Natural killer cell (primary cell): ENCODE results near the gene SMG6. TPM values are rescaled to one million over a fixed set of nuclear protein-coding genes. Genes with fewer than 3 reads are reported as not detected.
"Not testable (repeated sequence)": the region's sequence is repeated elsewhere in the genome, so short reads cannot be mapped to it uniquely, and the experiment has no call there.

ENCODE experiments used
- ATAC-seq, 3 donors: fragments of 150-1000 bp in 2 of 3; fragments of 200-7000 bp in 1 of 3; cut with Tn5 transposase; 1 replicate in 1 of 3; 2 replicates in 2 of 3; pipeline ENCODE4 v1.10.0; 2021; ENCODE audit warnings: mild to moderate bottlenecking in 2 of 3, moderate library complexity in 2 of 3
- DNase-seq, 2 donors: peaks; one replicate each; pipeline versions ENCODE4 v3.0.0 to v3.0.0-alpha.2; 2013 to 2021; ENCODE audit warnings: mixed read lengths in 1 of 2
- H3K27ac ChIP-seq: one replicate; pipeline ENCODE4 v1.5.1; 2013; ENCODE audit warnings: mild to moderate bottlenecking, low read length
- H3K27me3 ChIP-seq: one replicate; pipeline ENCODE4 v1.6.1; 2013; ENCODE audit warnings: low read length; ENCODE audit not compliant: control insufficient read depth, insufficient read depth
- H3K36me3 ChIP-seq: one replicate; pipeline ENCODE4 v1.6.1; 2013; ENCODE audit warnings: low read length; ENCODE audit not compliant: control insufficient read depth, insufficient read depth
- H3K4me1 ChIP-seq: one replicate; pipeline ENCODE4 v1.6.1; 2013; ENCODE audit warnings: low read length; ENCODE audit not compliant: control insufficient read depth, insufficient read depth
- H3K4me3 ChIP-seq: one replicate; pipeline ENCODE4 v1.5.1; 2013; ENCODE audit warnings: low read length
- H3K9me3 ChIP-seq: one replicate; pipeline ENCODE4 v1.6.1; 2013; ENCODE audit warnings: low read length; ENCODE audit not compliant: control insufficient read depth, insufficient read depth
- H3K27ac Mint-ChIP-seq, 2 donors: one replicate each; pipeline ENCODE4 v1.8.0; 2022; ENCODE audit warnings: mild to moderate bottlenecking in 2 of 2, mixed read lengths in 2 of 2, moderate library complexity in 1 of 2
- H3K27me3 Mint-ChIP-seq, 2 donors: one replicate each; pipeline ENCODE4 v1.8.0; 2022; ENCODE audit warnings: low read depth in 2 of 2, mixed read lengths in 2 of 2
- H3K36me3 Mint-ChIP-seq: one replicate; pipeline ENCODE4 v1.8.0; 2022; ENCODE audit warnings: mixed read lengths
- H3K4me1 Mint-ChIP-seq, 2 donors: one replicate each; pipeline ENCODE4 v1.8.0; 2022; ENCODE audit warnings: mixed read lengths in 2 of 2
- H3K4me3 Mint-ChIP-seq: one replicate; pipeline ENCODE4 v1.8.0; 2022; ENCODE audit warnings: mild to moderate bottlenecking, moderate library complexity, mixed read lengths
- H3K9me3 Mint-ChIP-seq, 2 donors: one replicate each; pipeline ENCODE4 v1.8.0; 2022; ENCODE audit warnings: mixed read lengths in 2 of 2
- WGBS: methylation state at CpG from one replicate; pipeline ENCODE4 v1.1.7; 2013; ENCODE audit warnings: missing lambda C conversion rate; ENCODE audit not compliant: insufficient coverage; 5-methylcytosine and 5-hydroxymethylcytosine counted together
- intact Hi-C: fragments of 100-400 bp; cut with micrococcal nuclease; formaldehyde crosslinking; loops from one replicate; pipeline ENCODE4 v1.14.2; 2022
- total RNA-seq, 4 donors: library from RNA; stranded (reverse); fragments of 120-200 nt in 1 of 4; gene quantifications; one replicate each; pipeline versions ENCODE4 v1.2.3 to v1.2.4, GENCODE V29; 2013 to 2022
- TF ChIP-seq, protein P1 (sequence below): fragments of 200-600 bp; IDR thresholded peaks from one replicate; pipeline ENCODE4 v1.8.0; 2022; ENCODE audit warnings: antibody characterized with exemption

Gene SMG6
- total RNA-seq, 3 donors from 2014 or later (not counting 1 experiment from before 2014, with no cell fraction given), result 41.6 to 49.4 (median 48.2) TPM

DNA sequence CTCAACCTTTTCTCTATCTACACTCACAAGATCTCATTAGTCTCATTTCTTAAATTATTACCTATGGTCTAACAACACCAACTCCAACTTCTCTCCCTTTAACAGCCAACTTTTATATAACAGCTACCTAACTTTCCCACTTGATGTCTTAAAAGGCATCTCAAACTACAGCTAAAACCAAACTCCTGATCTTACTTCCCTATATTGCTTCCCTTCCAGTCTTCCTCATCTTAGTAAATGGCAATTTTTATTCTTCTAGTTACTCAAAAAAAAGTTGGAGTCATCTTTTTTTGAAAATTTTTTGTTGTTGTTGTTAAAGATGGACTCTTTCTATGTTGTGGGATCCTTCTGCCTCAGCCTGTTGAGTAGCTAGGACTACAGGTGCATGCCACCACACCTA lies 15.5 kb upstream of the SMG6 start:
- Mint-ChIP-seq H3K4me3 (no peak overlapping the region), H3K27ac (no peak overlapping the region), H3K36me3 (peaks cover under 1% of the 10 kb centered on the region), H3K27me3 (no peaks in the 10 kb centered on the region), H3K4me1 (no peaks in the 10 kb centered on the region), H3K9me3 (no peaks in the 10 kb centered on the region)
- H3K36me3 ChIP-seq, result peaks cover 21% of the 10 kb centered on the region
- ATAC-seq, result no peak
- TF ChIP-seq, protein P1, sequence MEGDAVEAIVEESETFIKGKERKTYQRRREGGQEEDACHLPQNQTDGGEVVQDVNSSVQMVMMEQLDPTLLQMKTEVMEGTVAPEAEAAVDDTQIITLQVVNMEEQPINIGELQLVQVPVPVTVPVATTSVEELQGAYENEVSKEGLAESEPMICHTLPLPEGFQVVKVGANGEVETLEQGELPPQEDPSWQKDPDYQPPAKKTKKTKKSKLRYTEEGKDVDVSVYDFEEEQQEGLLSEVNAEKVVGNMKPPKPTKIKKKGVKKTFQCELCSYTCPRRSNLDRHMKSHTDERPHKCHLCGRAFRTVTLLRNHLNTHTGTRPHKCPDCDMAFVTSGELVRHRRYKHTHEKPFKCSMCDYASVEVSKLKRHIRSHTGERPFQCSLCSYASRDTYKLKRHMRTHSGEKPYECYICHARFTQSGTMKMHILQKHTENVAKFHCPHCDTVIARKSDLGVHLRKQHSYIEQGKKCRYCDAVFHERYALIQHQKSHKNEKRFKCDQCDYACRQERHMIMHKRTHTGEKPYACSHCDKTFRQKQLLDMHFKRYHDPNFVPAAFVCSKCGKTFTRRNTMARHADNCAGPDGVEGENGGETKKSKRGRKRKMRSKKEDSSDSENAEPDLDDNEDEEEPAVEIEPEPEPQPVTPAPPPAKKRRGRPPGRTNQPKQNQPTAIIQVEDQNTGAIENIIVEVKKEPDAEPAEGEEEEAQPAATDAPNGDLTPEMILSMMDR, result no peak
- H3K9me3 ChIP-seq, result no peaks in the 10 kb centered on the region
- no peak overlapping the region for H3K4me3 ChIP-seq
- no peak overlapping the region for H3K27ac ChIP-seq
- intact Hi-C loops, result no loop called here
- H3K27me3 ChIP-seq, result no peaks in the 10 kb centered on the region
- no peaks in the 10 kb centered on the region for H3K4me1 ChIP-seq
- no peak for DNase-seq

DNA sequence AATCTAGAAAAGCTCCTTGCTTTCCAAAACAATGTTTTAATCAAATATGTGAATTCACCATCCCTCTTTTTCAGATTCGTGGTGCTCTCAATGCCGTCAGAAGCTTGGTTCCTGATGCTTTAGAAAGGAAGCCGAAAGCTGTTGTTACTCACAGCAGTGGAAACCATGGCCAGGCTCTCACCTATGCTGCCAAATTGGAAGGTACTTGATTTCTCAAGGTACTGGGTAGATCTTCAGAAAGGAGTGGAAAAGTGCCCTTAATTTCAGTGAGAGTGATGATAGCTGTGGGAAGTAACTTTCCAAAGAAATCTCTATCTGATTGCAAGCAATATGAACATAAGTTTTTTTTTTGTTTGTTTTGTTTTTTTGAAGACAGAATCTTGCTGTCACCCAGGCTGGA lies 14.2 kb upstream of the SMG6 start:
- DNase-seq (no peak), ATAC-seq (no peak)
- no peaks in the 10 kb centered on the region for H3K4me1 Mint-ChIP-seq
- 97% methylated on average over 3 of the region's 3 CpGs for WGBS
- intact Hi-C loops, result no loop called here
- H3K27ac Mint-ChIP-seq, result no peak overlapping the region
- Histone ChIP-seq H3K36me3 (peaks cover 9% of the 10 kb centered on the region), H3K4me3 (no peak overlapping the region), H3K9me3 (no peaks in the 10 kb centered on the region), H3K27ac (no peak overlapping the region), H3K27me3 (no peaks in the 10 kb centered on the region), H3K4me1 (no peaks in the 10 kb centered on the region)
- H3K9me3 Mint-ChIP-seq, result no peaks in the 10 kb centered on the region
- H3K36me3 Mint-ChIP-seq, result no peaks in the 10 kb centered on the region
- no peaks in the 10 kb centered on the region for H3K27me3 Mint-ChIP-seq
- TF ChIP-seq, protein P1, result no peak
- H3K4me3 Mint-ChIP-seq, result no peak overlapping the region

DNA sequence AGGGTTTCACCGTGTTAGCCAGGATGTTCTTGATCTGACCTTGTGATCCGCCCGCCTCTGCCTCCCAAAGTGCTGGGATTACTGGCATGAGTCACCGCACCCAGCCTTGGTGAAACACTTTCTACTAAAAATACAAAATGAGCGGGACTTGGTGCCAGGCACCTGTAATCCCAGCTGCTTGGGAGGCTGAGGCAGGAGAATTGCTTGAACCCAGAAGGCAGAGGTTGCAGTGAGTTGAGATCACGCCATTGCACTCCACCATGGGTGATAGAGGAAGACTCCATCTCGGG lies 13.3 kb upstream of the SMG6 start:
- WGBS, result 97% methylated on average over 7 of the region's 7 CpGs
- ATAC-seq, H3K27me3 Mint-ChIP-seq, H3K4me1 Mint-ChIP-seq, H3K9me3 Mint-ChIP-seq, H3K36me3 ChIP-seq, H3K27ac ChIP-seq, H3K9me3 ChIP-seq, H3K27me3 ChIP-seq, intact Hi-C loops, H3K4me1 ChIP-seq, H3K36me3 Mint-ChIP-seq, DNase-seq, H3K4me3 ChIP-seq, H3K27ac Mint-ChIP-seq, H3K4me3 Mint-ChIP-seq: not testable (repeated sequence)

DNA sequence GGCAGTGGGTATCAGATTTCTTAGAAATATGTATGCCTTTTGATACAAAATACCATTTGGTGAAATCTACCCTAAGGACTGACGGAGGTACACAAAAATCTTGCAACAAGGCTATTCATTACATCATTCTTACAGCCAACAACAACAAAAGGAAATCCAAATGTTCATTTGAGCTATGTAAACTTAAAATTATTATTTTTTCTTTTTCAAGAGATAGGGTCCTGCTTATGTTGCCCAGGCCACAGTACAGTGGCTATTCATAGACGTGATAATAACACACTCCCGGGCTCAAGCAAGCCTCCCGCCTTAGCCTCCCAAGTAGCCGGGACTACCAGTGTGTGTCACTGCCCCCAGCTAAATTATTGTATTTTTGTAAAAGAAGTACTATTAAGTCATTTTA lies 9.2 kb upstream of the SMG6 start:
- TF ChIP-seq, protein P1, result no peak
- no peak overlapping the region for H3K27ac ChIP-seq
- DNase-seq, result no peak
- no peaks in the 10 kb centered on the region for H3K27me3 ChIP-seq
- no peaks in the 10 kb centered on the region for H3K4me1 ChIP-seq
- Mint-ChIP-seq H3K4me1 (peaks cover under 1 to 6% of the 10 kb centered on the region in 2 donors), H3K4me3 (no peak overlapping the region), H3K9me3 (no peaks in the 10 kb centered on the region), H3K27me3 (no peaks in the 10 kb centered on the region), H3K27ac (no peak overlapping the region), H3K36me3 (no peaks in the 10 kb centered on the region)
- intact Hi-C loops, result no loop called here
- no peak for ATAC-seq
- H3K9me3 ChIP-seq, result no peaks in the 10 kb centered on the region
- no peaks in the 10 kb centered on the region for H3K36me3 ChIP-seq
- H3K4me3 ChIP-seq, result no peak overlapping the region
- 97% methylated on average over 4 of the region's 5 CpGs for WGBS
